ENCODE measurements around the gene TMIGD1.

TMIGD1 gene

DNA sequence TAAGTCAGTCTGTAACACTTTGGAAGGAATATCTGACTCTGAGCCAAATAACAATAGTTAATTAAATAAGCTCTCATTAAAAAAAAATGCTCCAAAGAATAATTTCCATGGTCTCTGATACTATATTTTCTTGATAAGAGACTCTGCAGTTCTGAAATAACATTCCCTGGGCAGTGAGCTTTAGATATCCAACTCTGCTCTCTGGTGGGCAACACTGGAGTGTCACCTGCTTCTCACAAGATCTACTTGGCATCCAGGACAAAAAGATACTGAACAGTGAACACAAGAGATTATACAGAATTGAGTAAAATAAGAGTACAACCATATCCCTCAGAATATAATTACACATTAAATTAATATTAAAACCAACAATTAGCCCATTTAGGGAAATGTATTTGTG is 55.8 kb downstream of the TMIGD1 start:
- DNase-seq: no peak

DNA sequence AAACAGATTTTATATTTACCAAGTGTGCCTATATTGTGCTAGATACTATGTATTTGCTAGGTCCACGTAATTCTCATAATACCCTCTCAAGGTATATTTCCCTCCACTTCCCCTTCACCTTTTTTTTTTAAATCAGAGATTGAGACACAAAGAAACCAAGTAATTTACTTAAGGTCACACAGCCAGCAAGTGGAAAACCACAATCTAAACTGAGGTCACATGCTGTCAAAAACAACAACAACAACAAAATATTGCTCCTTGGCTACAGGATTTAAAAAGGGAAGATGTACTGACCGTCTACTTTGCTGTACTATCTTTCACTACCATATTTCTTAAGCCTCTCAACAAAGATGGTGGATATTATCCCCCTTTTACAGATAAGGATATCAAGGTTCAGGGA is 57.9 kb downstream of the TMIGD1 start:
- no peak for DNase-seq

DNA sequence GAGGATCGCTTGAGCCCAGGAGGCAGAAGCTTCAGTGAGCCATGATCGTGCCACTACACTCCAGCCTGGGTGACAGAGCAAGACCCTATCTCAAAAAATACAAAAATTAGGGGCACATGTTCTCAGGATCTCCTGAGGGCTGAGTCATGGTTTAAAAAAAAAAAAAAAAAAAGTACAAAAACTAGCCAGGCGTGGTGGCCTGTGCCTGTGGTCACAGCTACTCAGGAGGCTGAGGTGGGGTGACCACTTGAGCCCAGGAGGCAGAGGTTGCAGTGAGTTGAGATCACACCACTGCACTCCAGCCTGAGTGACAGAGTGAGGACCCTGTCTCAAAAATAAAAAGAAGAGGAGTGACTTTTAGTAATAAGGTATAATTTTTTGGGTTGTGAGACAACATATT is 59.0 kb downstream of the TMIGD1 start:
- no peak for DNase-seq

DNA sequence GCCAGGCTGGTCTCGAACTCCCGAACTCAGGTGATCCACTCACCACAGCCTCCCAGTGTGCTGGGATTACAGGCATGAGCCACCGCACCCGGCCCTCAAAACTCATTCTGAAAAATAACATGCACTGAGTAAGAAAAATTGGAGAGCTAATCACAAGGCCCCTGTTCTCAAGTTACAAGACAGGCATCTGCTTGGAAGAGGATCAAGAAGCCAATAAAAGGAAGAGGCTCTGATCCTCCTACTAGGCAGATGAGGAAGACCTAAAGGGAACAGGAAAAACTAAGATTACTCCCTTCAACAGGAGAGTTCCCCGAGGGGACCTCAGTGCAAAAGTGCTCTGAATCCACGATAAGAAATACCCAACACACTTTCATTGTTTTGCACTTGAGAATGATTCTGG is 60.5 kb downstream of the TMIGD1 start:
- DNase-seq: no peak

DNA sequence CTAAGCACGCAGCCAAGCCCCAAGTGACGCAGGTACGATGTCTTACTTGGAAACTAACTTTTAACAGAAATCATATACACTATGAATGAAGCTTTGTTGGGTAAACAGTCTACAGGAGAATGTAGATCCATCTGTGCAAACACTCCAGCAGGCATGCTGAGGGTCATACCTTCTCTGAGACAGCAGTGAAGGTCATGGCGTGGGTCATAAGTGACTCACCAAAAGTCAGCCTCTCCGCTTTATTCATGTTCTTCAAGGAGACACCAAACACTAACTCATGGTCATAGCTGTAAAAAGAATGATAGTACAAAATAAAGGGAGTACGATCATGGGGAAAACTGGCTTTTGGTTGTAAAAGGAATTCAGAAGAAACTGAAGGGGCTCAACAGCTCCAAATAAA is 62.8 kb downstream of the TMIGD1 start:
- no peak for DNase-seq

DNA sequence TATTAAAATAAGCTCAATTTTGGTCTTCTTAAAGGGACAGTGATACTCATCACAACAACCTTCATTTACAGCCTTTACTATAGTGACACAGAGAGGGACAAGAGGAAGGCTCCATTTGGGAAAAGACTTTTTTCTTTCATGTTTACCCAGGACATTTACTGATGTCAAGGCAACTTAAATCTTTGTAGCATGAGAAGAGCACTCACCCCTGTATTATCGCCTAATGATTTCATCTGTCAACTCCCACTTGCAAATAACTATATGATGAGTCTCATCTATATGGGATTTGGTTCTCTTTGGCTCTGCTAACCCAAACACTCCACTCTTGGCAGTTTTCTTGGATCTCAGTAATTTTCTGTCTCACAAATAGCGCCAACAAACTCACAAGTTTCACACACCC is 66.2 kb downstream of the TMIGD1 start:
- no peak for DNase-seq

All from NCI-H1436 treated with DMSO at 0.1 percent for 48 hours (cell line).